GM19468 (cell line): ENCODE measurements around the gene ANO7.

Source experiments
- ATAC-seq: cut with Tn5 transposase; IDR thresholded peaks from one replicate; pipeline ENCODE4 v1.9.1; 2021; ENCODE audit warnings: mild to moderate bottlenecking, moderate library complexity, moderate number of reproducible peaks; ENCODE audit not compliant: unreplicated experiment; ENCODE audit errors: extremely low read depth

The ANO7 gene

GRCh38 chr2:241204010-241204384 lies 15.5 kb downstream of the ANO7 start:
- ATAC-seq, result no peak

- no peak for ATAC-seq
Observed at GRCh38 chr2:241204490-241204889, 16.0 kb downstream of the ANO7 start.

- ATAC-seq, result no peak
Observed at GRCh38 chr2:241205086-241205485, 16.6 kb downstream of the ANO7 start.

GRCh38 chr2:241207151-241207550 lies 18.7 kb downstream of the ANO7 start:
- no peak for ATAC-seq

GRCh38 chr2:241207641-241208040 lies 19.2 kb downstream of the ANO7 start:
- no peak for ATAC-seq

GRCh38 chr2:241208058-241208457 lies 19.6 kb downstream of the ANO7 start:
- ATAC-seq, result no peak

GRCh38 chr2:241209271-241209670 lies 20.8 kb downstream of the ANO7 start:
- no peak for ATAC-seq

GRCh38 chr2:241211276-241211675 lies 22.8 kb downstream of the ANO7 start:
- ATAC-seq, result no peak

- no peak for ATAC-seq
Observed at GRCh38 chr2:241213041-241213440, 24.6 kb downstream of the ANO7 start.

- ATAC-seq, result no peak
Observed at GRCh38 chr2:241213567-241213966, 25.1 kb downstream of the ANO7 start.

- ATAC-seq, result no peak
Observed at GRCh38 chr2:241214209-241214608, 25.7 kb downstream of the ANO7 start.

GRCh38 chr2:241214766-241215165 lies 26.3 kb downstream of the ANO7 start:
- no peak for ATAC-seq

- no peak for ATAC-seq
Observed at GRCh38 chr2:241215421-241215820, 26.9 kb downstream of the ANO7 start.

- no peak for ATAC-seq
Observed at GRCh38 chr2:241216211-241216761, 27.8 kb downstream of the ANO7 start.

GRCh38 chr2:241217320-241218031 lies 29.0 kb downstream of the ANO7 start:
- no peak for ATAC-seq

GRCh38 chr2:241218131-241219029 lies 29.9 kb downstream of the ANO7 start:
- ATAC-seq, result no peak

GRCh38 chr2:241219030-241219382 lies 30.5 kb downstream of the ANO7 start:
- no peak for ATAC-seq

GRCh38 chr2:241219856-241220356 lies 31.4 kb downstream of the ANO7 start:
- ATAC-seq, result no peak

GRCh38 chr2:241223211-241224017 lies 34.9 kb downstream of the ANO7 start:
- no peak for ATAC-seq
